DND-41 (cell line): ENCODE measurements around the gene FOXO6.

Experiments used
- ATAC-seq: fragments of 200-7000 bp; cut with Tn5 transposase; 3 replicates; pipeline ENCODE4 v1.9.1; 2021; ENCODE audit warnings: low read depth; ENCODE audit not compliant: insufficient read depth
- DNase-seq: peaks from one replicate; pipeline ENCODE4 v3.0.0-alpha.2; 2020
- H2AFZ ChIP-seq: 2 replicates; pipeline ENCODE4 v1.6.0; 2012; ENCODE audit warnings: low read depth, low read length
- H3K27ac ChIP-seq: 2 replicates; pipeline ENCODE4 v1.5.1; 2012; ENCODE audit warnings: low read length, inconsistent platforms
- H3K27me3 ChIP-seq: fragments of 200-600 bp; sonication (generic); 2 replicates; pipeline ENCODE4 v1.6.0; 2012; ENCODE audit warnings: low read length, mild to moderate bottlenecking, inconsistent platforms; ENCODE audit not compliant: insufficient read depth, poor library complexity
- H3K36me3 ChIP-seq: 2 replicates; pipeline ENCODE4 v1.5.1; 2012; ENCODE audit warnings: low read length, inconsistent platforms; ENCODE audit not compliant: insufficient read depth
- H3K4me1 ChIP-seq: 2 replicates; pipeline ENCODE4 v1.5.1; 2012; ENCODE audit warnings: mild to moderate bottlenecking, low read length; ENCODE audit not compliant: insufficient read depth
- H3K4me2 ChIP-seq: 2 replicates; pipeline ENCODE4 v1.6.0; 2012; ENCODE audit warnings: mild to moderate bottlenecking, moderate library complexity, low read length, inconsistent platforms; ENCODE audit not compliant: insufficient read depth
- H3K4me3 ChIP-seq, 2 experiments: fragments of 200-600 bp in 1 of 2; shearing (Covaris generic) in 1 of 2; 2 replicates each; pipeline ENCODE4 v1.5.1; 2012 to 2016; ENCODE audit warnings: inconsistent platforms in 2 of 2, low read length in 2 of 2, mild to moderate bottlenecking in 2 of 2, low read depth in 1 of 2, moderate library complexity in 1 of 2
- H3K79me2 ChIP-seq: 2 replicates; pipeline ENCODE4 v1.6.0; 2012; ENCODE audit warnings: low read length, inconsistent platforms; ENCODE audit not compliant: insufficient read depth
- H3K9ac ChIP-seq: 2 replicates; pipeline ENCODE4 v1.6.0; 2012; ENCODE audit warnings: low read depth, mild to moderate bottlenecking, inconsistent platforms, low read length, moderate library complexity
- H3K9me3 ChIP-seq: 2 replicates; pipeline ENCODE4 v1.5.1; 2012; ENCODE audit warnings: low read length, moderate library complexity, mild to moderate bottlenecking, inconsistent platforms; ENCODE audit not compliant: insufficient read depth, severe bottlenecking
- H4K20me1 ChIP-seq: 2 replicates; pipeline ENCODE4 v1.6.0; 2012; ENCODE audit warnings: low read length; ENCODE audit not compliant: insufficient read depth
- EZH2 ChIP-seq: IDR thresholded peaks from 3 replicates; pipeline ENCODE4 v1.6.1; 2012; ENCODE audit warnings: borderline replicate concordance, low read depth, mild to moderate bottlenecking, moderate library complexity, low read length, inconsistent platforms; ENCODE audit not compliant: severe bottlenecking
- TF ChIP-seq, protein P1 (sequence below): IDR thresholded peaks from 2 replicates; pipeline ENCODE4 v1.5.1; 2012; ENCODE audit warnings: borderline replicate concordance, low read length, moderate library complexity, mild to moderate bottlenecking; ENCODE audit not compliant: poor library complexity, severe bottlenecking; ENCODE audit errors: extremely low read depth

The FOXO6 gene

DNA sequence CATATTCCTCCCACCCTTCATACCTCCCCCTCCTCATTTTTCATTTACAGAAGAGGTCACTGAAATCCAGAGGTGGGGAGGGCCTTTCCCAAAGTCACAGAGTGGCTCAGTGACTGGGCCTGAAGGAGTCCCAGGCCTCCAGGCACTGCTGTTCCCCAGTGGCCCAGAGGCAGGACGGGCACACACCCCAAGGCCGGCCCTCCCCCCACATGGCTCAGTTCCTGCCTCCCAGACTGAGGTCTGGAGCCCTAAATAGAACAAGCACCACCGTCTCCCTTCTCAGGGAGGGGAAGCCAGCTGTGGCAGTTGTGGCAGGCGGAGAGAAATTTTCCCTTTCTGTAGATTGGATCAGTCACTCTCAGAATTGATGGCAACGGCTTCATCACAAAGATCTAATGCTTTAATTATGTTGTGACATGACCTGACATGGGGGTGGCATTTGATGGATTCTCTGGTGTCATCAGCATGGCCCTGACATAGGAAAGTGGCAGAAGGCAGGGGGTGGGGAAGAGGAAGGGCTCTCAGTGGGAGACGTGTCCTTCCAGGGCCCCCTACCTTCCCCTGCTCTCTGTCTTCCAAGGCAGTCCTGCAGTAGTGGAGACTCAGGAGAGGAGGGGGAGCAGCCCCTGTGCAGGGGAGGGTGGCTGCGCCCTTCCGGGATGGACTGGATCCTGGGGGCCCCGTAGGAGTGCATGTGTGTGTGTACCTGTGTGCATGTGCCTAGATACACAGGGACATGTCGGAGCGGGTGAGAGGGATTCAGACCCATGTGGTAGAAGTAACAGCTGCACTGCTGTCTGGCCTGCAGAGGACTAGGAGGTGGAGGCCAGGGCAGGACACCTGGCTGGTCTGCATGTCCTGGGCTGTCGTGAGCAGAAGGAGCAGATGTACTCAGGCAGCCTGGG is 41.2 kb upstream of the FOXO6 start:
- Histone ChIP-seq H4K20me1 (no peaks in the 10 kb centered on the region; the same call in 1 of the 2 replicates), H3K4me1 (no peaks in the 10 kb centered on the region), H3K36me3 (no peaks in the 10 kb centered on the region), H3K4me3 (no peak overlapping the region), H3K79me2 (no peaks in the 10 kb centered on the region), H3K9me3 (no peaks in the 10 kb centered on the region), H3K27me3 (peaks cover 2% of the 10 kb centered on the region), H3K9ac (no peak overlapping the region), H3K4me2 (no peak overlapping the region), H2AFZ (no peak overlapping the region), H3K27ac (no peak overlapping the region)
- TF ChIP-seq, protein P1, sequence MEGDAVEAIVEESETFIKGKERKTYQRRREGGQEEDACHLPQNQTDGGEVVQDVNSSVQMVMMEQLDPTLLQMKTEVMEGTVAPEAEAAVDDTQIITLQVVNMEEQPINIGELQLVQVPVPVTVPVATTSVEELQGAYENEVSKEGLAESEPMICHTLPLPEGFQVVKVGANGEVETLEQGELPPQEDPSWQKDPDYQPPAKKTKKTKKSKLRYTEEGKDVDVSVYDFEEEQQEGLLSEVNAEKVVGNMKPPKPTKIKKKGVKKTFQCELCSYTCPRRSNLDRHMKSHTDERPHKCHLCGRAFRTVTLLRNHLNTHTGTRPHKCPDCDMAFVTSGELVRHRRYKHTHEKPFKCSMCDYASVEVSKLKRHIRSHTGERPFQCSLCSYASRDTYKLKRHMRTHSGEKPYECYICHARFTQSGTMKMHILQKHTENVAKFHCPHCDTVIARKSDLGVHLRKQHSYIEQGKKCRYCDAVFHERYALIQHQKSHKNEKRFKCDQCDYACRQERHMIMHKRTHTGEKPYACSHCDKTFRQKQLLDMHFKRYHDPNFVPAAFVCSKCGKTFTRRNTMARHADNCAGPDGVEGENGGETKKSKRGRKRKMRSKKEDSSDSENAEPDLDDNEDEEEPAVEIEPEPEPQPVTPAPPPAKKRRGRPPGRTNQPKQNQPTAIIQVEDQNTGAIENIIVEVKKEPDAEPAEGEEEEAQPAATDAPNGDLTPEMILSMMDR, result no peak
- no peak for TF ChIP-seq EZH2
- DNase-seq, result no peak
- no peak for ATAC-seq

GRCh38 chr1:41320895-41321676 is 40.1 kb upstream of the FOXO6 start:
- H3K9me3 ChIP-seq, result no peaks in the 10 kb centered on the region
- H3K9ac ChIP-seq, result no peak overlapping the region
- ATAC-seq (no peak), DNase-seq (no peak)
- H4K20me1 ChIP-seq, result no peaks in the 10 kb centered on the region; the same call in 1 of the 2 replicates
- H3K27ac ChIP-seq, result no peak overlapping the region
- H3K4me3 ChIP-seq, result no peak overlapping the region
- H3K27me3 ChIP-seq, result peaks cover 2% of the 10 kb centered on the region
- H3K4me2 ChIP-seq, result no peak overlapping the region
- H2AFZ ChIP-seq, result no peak overlapping the region
- no peaks in the 10 kb centered on the region for H3K36me3 ChIP-seq
- H3K4me1 ChIP-seq, result no peaks in the 10 kb centered on the region
- no peaks in the 10 kb centered on the region for H3K79me2 ChIP-seq
- TF ChIP-seq, protein P1, result no peak
- TF ChIP-seq EZH2, result no peak

DNA sequence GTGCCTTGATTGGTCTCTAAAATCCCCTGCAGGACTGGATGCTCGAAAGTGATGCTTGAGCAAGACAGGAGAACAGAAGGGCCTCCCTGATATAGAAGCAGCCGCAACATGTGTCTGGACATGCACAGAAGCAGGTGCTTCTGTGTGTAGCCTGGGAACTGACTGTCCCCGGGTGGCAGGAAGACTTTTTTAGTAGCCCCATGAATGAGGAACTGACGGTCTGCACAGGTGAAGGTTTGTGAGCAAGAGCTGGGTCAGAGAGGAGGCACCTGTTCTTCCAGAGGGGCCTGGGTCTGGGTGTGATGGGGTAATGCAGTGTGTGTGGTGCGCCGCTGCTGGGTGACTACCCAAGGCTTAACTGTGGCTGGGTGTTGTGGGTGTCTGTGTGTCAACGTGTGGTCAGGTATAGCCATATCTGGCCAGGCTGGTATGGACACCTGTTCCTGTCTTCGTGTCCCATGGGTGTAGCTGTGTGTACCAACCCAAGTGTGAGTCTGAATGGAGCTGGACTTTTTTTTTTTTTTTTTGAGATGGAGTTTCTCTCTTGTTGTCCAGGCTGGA is 39.1 kb upstream of the FOXO6 start:
- no peak for ATAC-seq
- TF ChIP-seq, protein P1, result no peak
- TF ChIP-seq EZH2, result no peak

More for the DNA sequence above, 39.1 kb upstream of the FOXO6 start:
- Histone ChIP-seq H4K20me1 (no peaks in the 10 kb centered on the region; the same call in 1 of the 2 replicates), H3K9me3 (no peaks in the 10 kb centered on the region), H3K79me2 (no peaks in the 10 kb centered on the region), H3K4me3 (no peak overlapping the region), H3K4me1 (no peaks in the 10 kb centered on the region), H2AFZ (no peak overlapping the region), H3K27me3 (peaks cover 2% of the 10 kb centered on the region), H3K4me2 (no peak overlapping the region), H3K9ac (no peak overlapping the region), H3K27ac (no peak overlapping the region), H3K36me3 (no peaks in the 10 kb centered on the region)
- DNase-seq, result no peak
